NCI-H2171 (cell line): ENCODE results near the gene OXCT2.
"Not testable (repeated sequence)": the region's sequence is repeated elsewhere in the genome, so short reads cannot be mapped to it uniquely, and the experiment has no call there.

Source experiments
- DNase-seq: peaks from one replicate; lab custom pipeline; 2025; lab: John Stamatoyannopoulos, UW

OXCT2 gene

DNA sequence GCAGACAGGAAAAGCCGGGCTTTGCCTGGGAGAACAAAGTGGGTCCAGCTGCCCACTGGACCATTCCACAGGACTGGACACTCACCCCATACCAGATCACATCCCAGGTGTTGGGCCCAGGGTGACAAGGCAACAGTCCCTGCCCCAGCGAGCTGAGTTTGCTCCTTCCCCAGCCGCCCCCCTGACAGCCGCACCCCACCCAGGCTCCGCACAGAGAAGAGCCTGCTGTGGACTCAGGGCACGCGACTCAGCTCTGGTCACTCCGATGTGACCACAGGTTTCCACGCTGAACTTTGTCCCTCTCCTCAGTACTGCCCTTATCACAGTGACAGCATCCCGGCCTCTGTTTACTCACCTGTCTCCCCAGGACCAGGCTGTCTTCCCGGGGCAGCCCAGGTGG is 16.3 kb upstream of the OXCT2 start:
- no peak for DNase-seq

DNA sequence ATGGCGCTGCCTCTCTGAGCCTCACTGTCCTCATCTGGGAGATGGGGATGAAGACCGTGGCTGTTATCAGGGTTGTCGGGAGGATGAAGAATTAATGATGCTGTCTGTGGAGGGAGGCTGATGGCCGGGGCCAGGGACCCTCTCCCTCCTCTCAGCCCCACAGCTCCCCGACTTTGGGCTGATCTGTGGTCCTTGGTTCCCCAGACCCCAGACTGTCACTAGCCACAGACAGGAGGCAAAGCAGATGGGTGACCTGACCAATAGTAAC is 15.9 kb upstream of the OXCT2 start:
- DNase-seq = not testable (repeated sequence)

DNA sequence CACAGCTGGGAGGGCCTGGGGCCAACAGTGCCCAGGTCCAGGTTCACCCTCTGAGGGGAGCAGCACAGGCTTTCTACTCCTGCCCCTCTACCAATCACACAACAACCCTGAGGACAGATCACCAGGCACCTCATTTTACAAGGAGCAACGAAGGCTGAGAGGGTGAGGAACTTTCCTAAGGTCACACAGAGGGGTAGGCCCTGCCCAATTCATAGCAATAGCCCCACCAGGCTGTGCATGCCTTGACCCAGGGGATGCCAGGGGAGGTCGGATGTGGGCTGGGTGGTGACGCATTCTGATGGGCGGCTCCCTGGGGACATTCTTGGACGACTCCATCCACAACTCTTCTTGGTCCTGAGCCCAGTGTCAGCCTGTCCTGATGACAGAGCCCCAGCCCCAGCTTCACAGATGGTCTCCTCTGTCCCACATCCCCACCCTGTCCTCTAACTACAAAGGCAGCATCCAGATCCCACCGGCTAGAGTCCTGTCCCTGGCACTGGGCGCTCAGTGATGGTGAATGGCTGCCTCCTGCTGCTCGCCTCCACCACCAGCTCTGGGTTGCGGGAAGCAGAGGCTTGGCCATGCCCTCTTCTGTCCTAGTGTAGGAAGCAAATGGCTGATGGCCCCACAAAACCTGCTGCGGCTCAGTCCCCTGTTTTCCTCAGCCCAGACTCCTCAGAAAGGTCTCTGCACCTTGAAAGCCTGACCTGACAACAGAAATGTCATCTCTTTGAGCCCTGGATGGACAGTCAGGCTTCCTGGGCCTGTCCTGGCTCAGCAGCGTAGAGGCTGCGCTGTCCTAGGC is 15.4 kb upstream of the OXCT2 start:
- not testable (repeated sequence) for DNase-seq

GRCh38 chr1:39782685-39783084 is 11.5 kb upstream of the OXCT2 start:
- not testable (repeated sequence) for DNase-seq

DNA sequence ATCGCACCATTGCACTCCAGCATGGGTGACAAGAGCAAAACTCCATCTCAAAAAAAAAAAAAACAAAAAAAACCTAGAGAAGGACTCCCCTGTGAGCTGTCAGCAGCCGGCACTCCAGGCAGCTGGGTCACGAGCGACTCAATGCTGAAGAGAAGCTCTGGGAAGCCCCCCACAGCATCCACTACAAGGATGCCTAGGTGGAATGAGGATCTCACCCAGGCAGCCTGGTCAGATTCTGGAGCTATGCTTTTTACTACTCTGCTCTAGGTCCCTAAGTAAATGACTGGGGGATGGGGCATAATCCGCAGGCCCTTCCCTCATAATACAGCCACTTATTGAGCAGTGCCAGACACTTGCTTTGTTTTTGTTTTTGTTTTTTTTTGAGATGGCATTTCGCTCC is 11.0 kb upstream of the OXCT2 start:
- DNase-seq = no peak

- DNase-seq = no peak
Observed at GRCh38 chr1:39781349-39781715, 10.2 kb upstream of the OXCT2 start.

- DNase-seq = no peak
Observed at GRCh38 chr1:39779821-39780220, 8.7 kb upstream of the OXCT2 start.

GRCh38 chr1:39779137-39779536 is 8.0 kb upstream of the OXCT2 start:
- DNase-seq = no peak

- DNase-seq = not testable (repeated sequence)
Observed at GRCh38 chr1:39778463-39779099, 7.4 kb upstream of the OXCT2 start.

DNA sequence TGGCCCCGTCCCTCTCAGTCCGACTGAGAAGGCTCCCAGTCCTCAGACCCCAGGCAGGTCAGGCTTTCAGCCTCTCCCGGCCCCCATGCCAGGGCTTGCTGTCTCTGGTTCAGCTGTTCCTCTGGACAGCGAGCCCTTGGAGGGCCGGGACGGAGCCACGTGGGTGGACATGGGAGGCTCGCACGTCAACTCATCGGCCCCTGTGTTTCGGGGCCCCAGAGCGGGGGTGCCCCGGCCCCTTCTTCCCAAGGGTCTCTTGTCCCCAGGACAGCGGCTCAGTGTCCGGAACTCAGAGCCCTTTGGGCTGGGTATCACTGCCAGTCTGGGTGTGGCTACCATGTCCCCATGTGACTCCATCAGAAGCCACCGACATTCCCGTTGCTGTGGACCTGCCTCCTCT is 6.7 kb upstream of the OXCT2 start:
- not testable (repeated sequence) for DNase-seq

GRCh38 chr1:39777306-39777705 is 6.2 kb upstream of the OXCT2 start:
- DNase-seq = no peak

GRCh38 chr1:39776886-39777285 is 5.7 kb upstream of the OXCT2 start:
- DNase-seq = no peak

GRCh38 chr1:39776400-39776713 is 5.2 kb upstream of the OXCT2 start:
- no peak for DNase-seq

- not testable (repeated sequence) for DNase-seq
Observed at GRCh38 chr1:39775676-39776399, 4.7 kb upstream of the OXCT2 start.

DNA sequence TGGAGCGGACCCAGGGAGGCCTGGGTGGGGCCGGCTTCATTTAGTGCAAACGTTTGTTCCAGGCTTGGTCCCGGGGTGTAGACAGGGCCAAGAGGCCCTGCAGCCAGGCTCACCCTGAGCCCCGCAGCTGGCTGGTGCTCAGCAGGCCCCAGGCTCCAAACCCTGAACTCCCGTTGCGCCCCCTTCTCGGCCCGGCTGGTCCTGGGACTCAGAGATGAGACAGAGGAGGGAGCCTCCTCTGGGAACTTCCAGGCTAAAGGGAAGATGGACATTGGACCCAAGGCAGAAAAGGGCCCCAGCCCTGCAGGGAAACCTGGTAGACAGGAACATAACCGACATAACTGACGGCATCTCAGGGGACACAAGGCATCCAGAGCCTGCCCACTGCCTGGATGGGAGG is 4.0 kb upstream of the OXCT2 start:
- DNase-seq = not testable (repeated sequence)

DNA sequence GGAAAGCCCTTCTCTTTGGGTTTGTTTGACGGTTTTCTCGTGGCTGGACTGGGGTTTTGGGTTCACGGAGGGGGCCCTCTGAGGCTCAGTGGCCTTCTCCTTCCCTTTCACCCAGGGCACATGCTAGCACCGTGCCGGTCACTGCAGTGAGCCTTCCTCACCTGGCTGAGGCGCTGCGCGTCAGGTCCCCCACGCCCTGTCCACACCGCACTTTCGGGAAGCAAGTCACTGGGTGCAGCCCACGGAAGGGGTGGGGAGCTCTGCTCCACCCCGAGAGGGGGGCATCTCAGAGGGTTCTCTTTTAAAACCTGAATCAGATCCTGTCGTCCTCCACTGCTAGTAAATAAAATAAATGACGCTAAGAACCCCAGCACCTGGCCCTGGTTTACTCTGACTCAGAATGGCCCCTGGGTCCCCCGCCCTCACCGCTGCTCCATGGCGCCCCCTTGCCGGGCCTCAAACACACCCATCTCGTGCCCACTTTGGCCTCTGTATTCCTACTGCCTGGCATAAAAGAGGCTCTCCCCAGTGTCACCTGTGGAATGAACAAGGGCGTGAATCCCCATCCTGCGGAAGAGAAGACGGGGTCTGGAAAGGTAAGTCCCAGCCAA is 2.3 kb upstream of the OXCT2 start:
- DNase-seq = not testable (repeated sequence)

GRCh38 chr1:39770100-39771021 is 787 bp downstream of the OXCT2 start:
- not testable (repeated sequence) for DNase-seq

DNA sequence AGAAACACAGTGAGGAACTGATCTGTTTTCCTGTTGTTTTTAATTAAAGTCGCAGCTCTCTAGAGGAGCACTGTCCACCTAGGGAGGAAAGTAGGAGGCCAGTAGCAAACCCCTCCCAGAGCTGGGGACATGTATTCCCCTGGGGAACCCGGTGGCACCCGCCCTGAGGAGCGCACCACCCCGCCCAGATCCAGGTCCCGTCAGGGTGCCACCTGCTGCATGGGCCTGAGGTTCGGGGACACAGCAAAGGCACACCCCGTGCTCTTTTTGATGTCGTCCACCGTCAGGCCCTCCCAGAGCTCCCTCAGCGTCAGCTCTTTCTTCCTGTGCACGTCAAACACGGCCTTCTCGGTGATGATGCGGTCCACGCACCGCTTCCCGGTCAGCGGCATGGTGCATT is 1.6 kb downstream of the OXCT2 start:
- not testable (repeated sequence) for DNase-seq

GRCh38 chr1:39766466-39766865 is 4.7 kb downstream of the OXCT2 start:
- not testable (repeated sequence) for DNase-seq

- DNase-seq = not testable (repeated sequence)
Observed at GRCh38 chr1:39764512-39764911, 6.6 kb downstream of the OXCT2 start.

DNA sequence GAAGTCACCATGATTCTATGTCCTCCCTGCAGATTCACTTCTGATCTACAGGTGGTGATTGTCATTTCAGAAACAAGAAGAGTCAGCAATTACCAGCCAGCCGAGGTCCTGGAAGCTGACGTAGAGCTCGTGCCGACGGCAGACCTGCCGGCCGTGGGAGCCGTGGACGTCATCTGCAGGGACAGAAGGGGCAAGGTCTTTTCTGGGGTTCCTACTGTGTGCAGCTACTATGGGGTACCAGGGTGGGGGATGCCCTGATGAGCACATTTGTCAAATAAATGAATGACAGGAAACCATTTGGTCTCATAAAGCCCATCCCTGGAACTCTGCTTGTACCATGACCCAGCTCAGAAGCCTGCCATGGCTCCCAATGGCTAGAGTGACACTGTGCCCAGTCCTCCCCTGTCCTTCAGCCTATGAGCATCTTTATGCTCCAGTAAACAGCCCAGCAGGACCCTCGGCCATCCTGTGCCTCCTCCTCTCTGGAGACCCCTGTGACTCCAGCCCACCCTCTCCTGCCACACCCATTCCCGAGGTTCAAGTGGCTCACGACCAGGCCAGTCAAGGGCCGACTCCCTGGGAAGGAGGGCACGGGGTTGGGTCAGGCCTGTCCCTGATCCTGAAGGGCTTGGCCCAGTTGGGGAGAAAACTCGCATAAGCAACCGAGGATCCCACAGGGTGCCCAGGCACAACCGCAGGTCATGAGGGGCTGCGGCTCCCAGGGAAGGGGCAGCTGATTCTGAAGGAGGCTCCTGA is 7.4 kb downstream of the OXCT2 start:
- DNase-seq = not testable (repeated sequence)
